22Rv1 (cell line): ENCODE results near the gene RPS6KB2.

ENCODE experiments used
- H3K27ac ChIP-seq: fragments of 450-650 bp; 2 replicates; pipeline ENCODE4 v1.5.1; 2017
- CTCF ChIP-seq: fragments of 450-650 bp; IDR thresholded peaks from 2 replicates; pipeline ENCODE4 v1.5.1; 2017; ENCODE audit warnings: mild to moderate bottlenecking
- ZFX ChIP-seq: fragments of 450-650 bp; IDR thresholded peaks from 2 replicates; pipeline ENCODE4 v1.6.1; 2017; ENCODE audit warnings: antibody characterized with exemption, borderline replicate concordance

Gene RPS6KB2

DNA sequence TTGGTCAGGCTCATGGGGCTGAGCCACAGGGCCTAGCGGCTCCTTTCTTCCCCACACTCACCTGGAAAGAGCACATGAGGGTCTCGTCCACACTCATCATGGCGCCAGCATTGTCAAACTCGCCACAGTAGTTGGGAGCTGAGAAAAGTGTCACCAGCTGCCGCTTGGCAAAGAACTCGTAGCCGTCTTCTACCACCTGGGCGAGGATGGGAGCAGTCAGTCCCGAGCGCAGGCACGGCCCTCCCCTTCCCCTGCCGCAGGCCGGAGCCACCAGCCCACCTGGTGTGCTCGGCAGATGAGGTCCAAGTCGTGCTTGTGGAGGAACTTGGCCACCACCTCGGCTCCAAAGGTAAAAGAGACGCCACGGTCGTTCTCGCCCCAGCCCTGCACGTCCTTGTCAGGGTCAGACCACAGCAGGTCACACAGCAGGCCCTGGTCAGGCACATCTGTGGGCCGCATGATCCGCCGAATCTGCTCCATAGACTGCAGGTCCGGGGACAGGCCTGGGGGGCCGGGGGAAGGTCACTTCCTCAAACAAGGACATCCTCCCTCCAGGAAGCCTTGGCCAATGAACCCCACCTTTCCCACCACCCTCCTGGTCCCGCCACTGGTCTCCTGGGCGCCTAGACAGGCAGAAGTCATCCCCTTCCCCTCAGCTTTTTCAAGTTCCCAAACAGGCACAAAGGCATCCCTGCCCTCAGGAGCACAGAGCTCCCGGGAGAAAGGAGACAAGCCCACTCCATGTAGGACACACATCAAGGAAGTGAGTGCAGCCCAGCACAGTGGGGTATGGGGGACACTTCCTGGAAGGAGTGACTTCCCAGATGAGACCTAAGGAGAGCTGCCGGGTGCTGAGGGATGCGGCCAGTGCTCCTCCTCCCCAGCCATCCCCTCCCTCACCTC, 29.4 kb upstream of the RPS6KB2 start:
- no peak for TF ChIP-seq CTCF
- no peak for TF ChIP-seq ZFX
- H3K27ac ChIP-seq, result peak overlapping the region; percentile 96

GRCh38 chr11:67400251-67400941, 27.9 kb upstream of the RPS6KB2 start:
- H3K27ac ChIP-seq, result peak overlapping the region; percentile 96
- TF ChIP-seq ZFX (no peak), CTCF (no peak)

- TF ChIP-seq CTCF (no peak), ZFX (no peak)
- H3K27ac ChIP-seq, result peak overlapping the region; percentile 96
Measured at GRCh38 chr11:67400942-67401494, 27.3 kb upstream of the RPS6KB2 start.

GRCh38 chr11:67401495-67402191, 26.7 kb upstream of the RPS6KB2 start, which contains the start of gene PPP1CA:
TSS of gene PPP1CA (minus strand) at chr11:67401858. CDS start at chr11:67401782, 76 bp downstream.
- peak within 1 kb of the TSS; percentile 96 for H3K27ac ChIP-seq
- TF ChIP-seq ZFX (no peak), CTCF (peak; percentile 92)

GRCh38 chr11:67402192-67402839, 26.0 kb upstream of the RPS6KB2 start:
- H3K27ac ChIP-seq, result peak overlapping the region; percentile 96

- H3K27ac ChIP-seq, result peak overlapping the region; percentile 96; the same call in 1 of the 2 replicates
Measured at GRCh38 chr11:67403085-67403484, 25.2 kb upstream of the RPS6KB2 start.

DNA sequence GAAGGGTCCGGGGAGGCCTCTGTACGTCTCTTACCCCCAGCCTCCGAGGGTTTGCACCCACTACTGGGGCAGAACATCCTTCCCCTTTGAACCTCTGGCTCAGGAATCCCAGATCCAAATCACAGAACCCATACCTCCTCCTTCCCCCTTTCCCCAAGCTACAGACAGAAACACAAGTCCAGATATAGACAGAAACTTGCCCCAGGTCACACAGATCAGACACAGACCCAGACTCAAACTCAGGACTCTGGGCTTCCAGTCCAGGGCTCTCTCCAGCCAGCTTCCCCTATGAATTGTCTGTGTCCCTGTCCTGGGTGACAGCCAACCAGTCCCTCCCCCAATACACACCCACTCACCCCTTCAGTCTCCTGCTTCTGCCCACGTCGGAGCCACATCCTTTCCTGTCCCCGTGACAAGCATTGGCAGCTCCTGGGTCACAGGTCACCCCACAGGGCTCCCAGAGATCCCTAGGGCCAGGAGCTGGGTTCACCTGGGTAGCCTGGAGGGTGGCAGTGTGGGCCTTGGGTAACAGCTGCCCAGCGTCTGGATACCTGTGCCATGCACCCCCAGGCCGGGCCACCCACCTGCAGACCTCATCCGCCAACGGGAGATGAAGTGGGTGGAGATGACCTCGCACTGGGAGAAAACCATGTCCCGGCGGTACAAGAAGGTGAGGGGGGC, 23.6 kb upstream of the RPS6KB2 start:
- TF ChIP-seq ZFX (no peak), CTCF (no peak)
- H3K27ac ChIP-seq, result no peak overlapping the region
